K562 (cell line): Measurements from ENCODE around the gene ERI2. TPM values are rescaled to one million over a fixed set of nuclear protein-coding genes. Genes with fewer than 3 reads are reported as not detected.
A peak's percentile ranks its signal among the peaks of the same experiment; 100 is the strongest.

Experiments used
- C11orf30 ChIP-seq: fragments of 450-650 bp; IDR thresholded peaks from 2 replicates; pipeline ENCODE4 v1.6.1; 2016; ENCODE audit warnings: low read depth, mild to moderate bottlenecking
- HMG20A ChIP-seq: fragments of 450-650 bp; formaldehyde crosslinking; conservative IDR thresholded peaks from 2 replicates; pipeline ENCODE4 v1.4.0; 2020; ENCODE audit warnings: mild to moderate bottlenecking, mixed read lengths
- PHF20 ChIP-seq: fragments of 450-650 bp; IDR thresholded peaks from 2 replicates; pipeline ENCODE4 v1.6.1; 2018; ENCODE audit not compliant: partially characterized antibody
- RBM14 ChIP-seq: fragments of 200-400 bp; formaldehyde crosslinking; IDR thresholded peaks from 2 replicates; pipeline ENCODE4 v1.6.1; 2018; ENCODE audit warnings: low read depth, mild to moderate bottlenecking, low read length, moderate library complexity, borderline replicate concordance; ENCODE audit not compliant: insufficient read depth
- RBM17 ChIP-seq: fragments of 200-400 bp; formaldehyde crosslinking; IDR thresholded peaks from 2 replicates; pipeline ENCODE4 v1.6.1; 2017; ENCODE audit warnings: low read depth, mild to moderate bottlenecking, low read length, borderline replicate concordance
- RREB1 ChIP-seq: fragments of 250-450 bp; sonication (Bioruptor Pico); IDR thresholded peaks from 2 replicates; pipeline ENCODE4 v1.4.0; 2020
- THRB ChIP-seq: fragments of 450-650 bp; formaldehyde crosslinking; conservative IDR thresholded peaks from 2 replicates; pipeline ENCODE4 v1.4.0; 2022; ENCODE audit warnings: mild to moderate bottlenecking, missing genetic modification characterization
- XRCC5 ChIP-seq: fragments of 200-400 bp; formaldehyde crosslinking; IDR thresholded peaks from 2 replicates; pipeline ENCODE4 v1.6.1; 2017; ENCODE audit warnings: low read depth, mild to moderate bottlenecking, low read length
- ZNF121 ChIP-seq: sonication (generic); formaldehyde crosslinking; conservative IDR thresholded peaks from 2 replicates; pipeline ENCODE4 v1.8.0; 2022; ENCODE audit warnings: missing genetic modification reagents
- ZNF184 ChIP-seq: sonication (generic); formaldehyde crosslinking; IDR thresholded peaks from 2 replicates; pipeline ENCODE4 v1.5.0; 2020; ENCODE audit warnings: missing genetic modification reagents
- ZNF217 ChIP-seq: sonication (generic); formaldehyde crosslinking; IDR thresholded peaks from 2 replicates; pipeline ENCODE4 v1.8.0; 2022; ENCODE audit warnings: mild to moderate bottlenecking, missing genetic modification reagents
- polyA plus RNA-seq, 8 experiments: library from polyadenylated mRNA; depleted of rRNA in 4 of 8; stranded (reverse) in 5 of 8; unstranded in 3 of 8; fragments of >200 nt; fragmentation: Nextera tagmentation in 2 of 8; fragmentation: Illumina TruSeq in 1 of 8; extraction: Ambion mirVana in 2 of 8; extraction: Trizol in 1 of 8; gene quantifications; 2 replicates each; pipeline versions ENCODE4 v1.2.1 to v1.2.3, GENCODE V29; 2011 to 2014; ENCODE audit warnings: inconsistent platforms in 1 of 8, missing spikeins in 1 of 8
- total RNA-seq, 7 experiments: library from RNA; depleted of rRNA in 6 of 7; stranded (reverse); fragments of >200 nt in 6 of 7; fragmentation: Illumina TruSeq in 2 of 7; extraction: Trizol in 2 of 7; gene quantifications; 2 replicates each; pipeline versions ENCODE4 v1.2.1 to v1.2.3, GENCODE V29; 2011 to 2021; ENCODE audit warnings: low replicate concordance in 1 of 7
- TF ChIP-seq, protein P1 (sequence below): sonication (generic); formaldehyde crosslinking; IDR thresholded peaks from 2 replicates; pipeline ENCODE4 v1.8.1; 2022; ENCODE audit warnings: missing genetic modification reagents
- TF ChIP-seq, protein P2 (sequence below): fragments of 450-650 bp; IDR thresholded peaks from 2 replicates; pipeline ENCODE4 v1.6.1; 2016; ENCODE audit warnings: mild to moderate bottlenecking
- TF ChIP-seq, protein P3 (sequence below): fragments of 450-650 bp; formaldehyde crosslinking; IDR thresholded peaks from 2 replicates; pipeline ENCODE4 v1.4.0; 2020; ENCODE audit warnings: mild to moderate bottlenecking, mixed read lengths

Gene ERI2
- total and polyA plus RNA-seq, 9 of the 15 experiments (the other 6 are each of a cell fraction or from before 2014, with no cell fraction given) = 23.3 to 57.0 (median 48.1) TPM

DNA sequence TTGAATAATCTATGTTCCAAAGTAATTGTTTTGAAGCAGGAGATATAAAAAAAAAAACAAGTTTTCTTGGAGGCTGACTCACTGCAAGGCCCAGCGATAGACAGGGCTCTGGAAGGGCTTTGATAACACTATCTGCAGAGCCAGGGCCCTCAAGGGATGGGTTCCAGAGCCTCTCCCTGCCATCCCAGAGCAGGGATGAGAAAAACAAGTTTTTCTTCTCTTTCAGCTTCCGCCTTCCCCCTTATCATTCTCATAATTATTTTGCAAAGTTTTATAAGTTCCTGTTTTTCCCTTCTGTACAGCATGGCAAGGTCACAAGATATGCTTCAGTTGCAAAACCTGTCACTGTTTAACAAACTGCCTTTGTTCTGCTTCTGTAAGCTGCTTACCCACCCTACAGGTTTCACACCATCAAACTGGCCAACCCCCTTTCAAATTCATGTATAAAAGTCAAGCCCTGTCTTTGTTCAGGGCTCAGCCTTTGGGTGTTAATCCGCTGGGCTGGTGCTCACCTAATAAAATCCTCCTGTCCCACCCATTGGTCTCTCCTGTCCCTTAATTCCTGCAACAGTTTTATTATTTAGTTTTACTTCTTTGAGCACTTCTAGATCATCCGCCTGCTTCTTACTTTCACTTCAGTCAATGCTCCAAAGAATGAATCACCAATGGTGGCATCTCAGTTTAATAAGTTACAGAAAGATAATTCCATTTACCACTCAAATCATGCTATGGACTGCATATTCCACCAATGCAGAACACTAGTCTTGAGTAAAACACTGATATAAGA is 59.0 kb downstream of the ERI2 start (continued):
- TF ChIP-seq RBM17 (no peak), C11orf30 (peak; percentile 62; the same call in 1 of the 2 replicates), HMG20A (no peak), RBM14 (no peak), ZNF184 (CRISPR knock-in tag) (no peak), ZNF217 (CRISPR knock-in tag) (no peak), XRCC5 (peak; percentile 73; the same call in 1 of the 2 replicates), PHF20 (no peak), RREB1 (CRISPR knock-in tag) (no peak), ZNF121 (CRISPR knock-in tag) (no peak), THRB (CRISPR knock-in tag) (no peak)
- TF ChIP-seq, protein P1, sequence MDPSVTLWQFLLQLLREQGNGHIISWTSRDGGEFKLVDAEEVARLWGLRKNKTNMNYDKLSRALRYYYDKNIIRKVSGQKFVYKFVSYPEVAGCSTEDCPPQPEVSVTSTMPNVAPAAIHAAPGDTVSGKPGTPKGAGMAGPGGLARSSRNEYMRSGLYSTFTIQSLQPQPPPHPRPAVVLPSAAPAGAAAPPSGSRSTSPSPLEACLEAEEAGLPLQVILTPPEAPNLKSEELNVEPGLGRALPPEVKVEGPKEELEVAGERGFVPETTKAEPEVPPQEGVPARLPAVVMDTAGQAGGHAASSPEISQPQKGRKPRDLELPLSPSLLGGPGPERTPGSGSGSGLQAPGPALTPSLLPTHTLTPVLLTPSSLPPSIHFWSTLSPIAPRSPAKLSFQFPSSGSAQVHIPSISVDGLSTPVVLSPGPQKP = no peak
- TF ChIP-seq, protein P2, sequence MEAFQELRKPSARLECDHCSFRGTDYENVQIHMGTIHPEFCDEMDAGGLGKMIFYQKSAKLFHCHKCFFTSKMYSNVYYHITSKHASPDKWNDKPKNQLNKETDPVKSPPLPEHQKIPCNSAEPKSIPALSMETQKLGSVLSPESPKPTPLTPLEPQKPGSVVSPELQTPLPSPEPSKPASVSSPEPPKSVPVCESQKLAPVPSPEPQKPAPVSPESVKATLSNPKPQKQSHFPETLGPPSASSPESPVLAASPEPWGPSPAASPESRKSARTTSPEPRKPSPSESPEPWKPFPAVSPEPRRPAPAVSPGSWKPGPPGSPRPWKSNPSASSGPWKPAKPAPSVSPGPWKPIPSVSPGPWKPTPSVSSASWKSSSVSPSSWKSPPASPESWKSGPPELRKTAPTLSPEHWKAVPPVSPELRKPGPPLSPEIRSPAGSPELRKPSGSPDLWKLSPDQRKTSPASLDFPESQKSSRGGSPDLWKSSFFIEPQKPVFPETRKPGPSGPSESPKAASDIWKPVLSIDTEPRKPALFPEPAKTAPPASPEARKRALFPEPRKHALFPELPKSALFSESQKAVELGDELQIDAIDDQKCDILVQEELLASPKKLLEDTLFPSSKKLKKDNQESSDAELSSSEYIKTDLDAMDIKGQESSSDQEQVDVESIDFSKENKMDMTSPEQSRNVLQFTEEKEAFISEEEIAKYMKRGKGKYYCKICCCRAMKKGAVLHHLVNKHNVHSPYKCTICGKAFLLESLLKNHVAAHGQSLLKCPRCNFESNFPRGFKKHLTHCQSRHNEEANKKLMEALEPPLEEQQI = no peak
- TF ChIP-seq, protein P3, sequence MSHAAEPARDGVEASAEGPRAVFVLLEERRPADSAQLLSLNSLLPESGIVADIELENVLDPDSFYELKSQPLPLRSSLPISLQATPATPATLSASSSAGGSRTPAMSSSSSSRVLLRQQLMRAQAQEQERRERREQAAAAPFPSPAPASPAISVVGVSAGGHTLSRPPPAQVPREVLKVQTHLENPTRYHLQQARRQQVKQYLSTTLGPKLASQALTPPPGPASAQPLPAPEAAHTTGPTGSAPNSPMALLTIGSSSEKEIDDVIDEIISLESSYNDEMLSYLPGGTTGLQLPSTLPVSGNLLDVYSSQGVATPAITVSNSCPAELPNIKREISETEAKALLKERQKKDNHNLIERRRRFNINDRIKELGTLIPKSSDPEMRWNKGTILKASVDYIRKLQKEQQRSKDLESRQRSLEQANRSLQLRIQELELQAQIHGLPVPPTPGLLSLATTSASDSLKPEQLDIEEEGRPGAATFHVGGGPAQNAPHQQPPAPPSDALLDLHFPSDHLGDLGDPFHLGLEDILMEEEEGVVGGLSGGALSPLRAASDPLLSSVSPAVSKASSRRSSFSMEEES (CRISPR knock-in tag) = no peak; the same call in none of the 2 replicates
